Smooth muscle cell (in vitro differentiated cells): ENCODE results near the gene CD55. TPM values are rescaled to one million over a fixed set of nuclear protein-coding genes. Genes with fewer than 3 reads are reported as not detected.

ENCODE experiments used
- DNase-seq: peaks from one replicate; lab custom pipeline; 2025; ENCODE audit not compliant: unreplicated experiment; lab: John Stamatoyannopoulos, UW
- H2AFZ ChIP-seq: fragments of 200-600 bp; sonication (generic); 2 replicates; pipeline ENCODE4 v1.6.0; 2016; ENCODE audit warnings: antibody characterized with exemption, low read depth, mild to moderate bottlenecking
- H3F3A ChIP-seq: fragments of 200-600 bp; sonication (generic); 2 replicates; pipeline ENCODE4 v1.6.0; 2017; ENCODE audit warnings: antibody characterized with exemption, low read depth
- H3K27ac ChIP-seq: fragments of 200-600 bp; sonication (generic); 2 replicates; pipeline ENCODE4 v1.5.1; 2016; ENCODE audit warnings: low read depth, mild to moderate bottlenecking
- H3K27me3 ChIP-seq: fragments of 200-600 bp; sonication (generic); 2 replicates; pipeline ENCODE4 v1.6.1; 2016; ENCODE audit warnings: low read depth, mild to moderate bottlenecking
- H3K36me3 ChIP-seq: fragments of 200-600 bp; sonication (generic); 2 replicates; pipeline ENCODE4 v1.5.1; 2016; ENCODE audit warnings: low read depth
- H3K4me1 ChIP-seq: fragments of 200-600 bp; sonication (generic); 2 replicates; pipeline ENCODE4 v1.5.1; 2016; ENCODE audit warnings: low read depth
- H3K4me2 ChIP-seq: fragments of 200-600 bp; sonication (generic); 2 replicates; pipeline ENCODE4 v1.6.0; 2016; ENCODE audit warnings: mild to moderate bottlenecking
- H3K4me3 ChIP-seq: fragments of 200-600 bp; sonication (generic); 2 replicates; pipeline ENCODE4 v1.5.1; 2016; ENCODE audit warnings: mild to moderate bottlenecking
- H3K79me2 ChIP-seq: fragments of 200-600 bp; sonication (generic); 2 replicates; pipeline ENCODE4 v1.6.0; 2016; ENCODE audit warnings: low read depth, mild to moderate bottlenecking
- H3K9ac ChIP-seq: fragments of 200-600 bp; sonication (generic); 2 replicates; pipeline ENCODE4 v1.6.0; 2016; ENCODE audit warnings: low read depth
- H3K9me3 ChIP-seq: fragments of 200-600 bp; sonication (generic); replicated peaks from 2 replicates; pipeline ENCODE4 v1.5.1; 2016; ENCODE audit warnings: low read depth
- H4K20me1 ChIP-seq: fragments of 200-600 bp; sonication (generic); 2 replicates; pipeline ENCODE4 v1.6.0; 2016; ENCODE audit warnings: low read depth
- CTCF ChIP-seq: fragments of 200-600 bp; sonication (generic); IDR thresholded peaks from 2 replicates; pipeline ENCODE4 v1.5.1; 2017; ENCODE audit warnings: borderline replicate concordance, mild to moderate bottlenecking, antibody characterized with exemption; ENCODE audit not compliant: insufficient read depth, poor library complexity, severe bottlenecking
- WGBS: methylation state at CpG from one replicate; pipeline ENCODE4 v1.1.7; 2016; ENCODE audit warnings: low lambda C conversion rate; 5-methylcytosine and 5-hydroxymethylcytosine counted together
- polyA plus RNA-seq: library from polyadenylated mRNA; unstranded; fragments of >200 nt; fragmentation: Nextera tagmentation; extraction: Ambion mirVana; gene quantifications from 2 replicates; pipeline ENCODE4 v1.2.1, GENCODE V29; 2016
- total RNA-seq: library from RNA; depleted of rRNA; stranded (reverse); fragments of >200 nt; gene quantifications from 2 replicates; pipeline ENCODE4 v1.2.3, GENCODE V29; 2014

Gene CD55
- total and polyA plus RNA-seq, 2 experiments from 2014 or later: 23.9 to 46.5 TPM

- H3K4me3 ChIP-seq: no peak overlapping the region
- no peak for TF ChIP-seq CTCF
- H3K4me1 ChIP-seq: no peaks in the 10 kb centered on the region
- H3K27me3 ChIP-seq: no peaks in the 10 kb centered on the region
- no peaks in the 10 kb centered on the region for H3F3A ChIP-seq
- H3K27ac ChIP-seq: no peak overlapping the region
- H4K20me1 ChIP-seq: no peaks in the 10 kb centered on the region
- H3K9ac ChIP-seq: no peak overlapping the region
- no peaks in the 10 kb centered on the region for H3K36me3 ChIP-seq
- no peaks in the 10 kb centered on the region for H3K79me2 ChIP-seq
- WGBS: 98% methylated on average over 1 of the region's 1 CpG
- no peak overlapping the region for H3K4me2 ChIP-seq
- peaks cover 8% of the 10 kb centered on the region for H3K9me3 ChIP-seq
- H2AFZ ChIP-seq: no peak overlapping the region
- DNase-seq: no peak
These were observed 12.1 kb downstream of the CD55 start for GRCh38 chr1:207333620-207334019.

GRCh38 chr1:207334337-207334736, 12.9 kb downstream of the CD55 start:
- Histone ChIP-seq H3K79me2 (no peaks in the 10 kb centered on the region), H3K9ac (no peak overlapping the region), H3F3A (no peaks in the 10 kb centered on the region), H2AFZ (no peak overlapping the region), H3K27ac (no peak overlapping the region), H3K9me3 (peaks cover 8% of the 10 kb centered on the region), H3K4me3 (no peak overlapping the region), H3K4me2 (no peak overlapping the region), H3K27me3 (no peaks in the 10 kb centered on the region), H3K36me3 (no peaks in the 10 kb centered on the region), H4K20me1 (no peaks in the 10 kb centered on the region), H3K4me1 (no peaks in the 10 kb centered on the region)
- DNase-seq: no peak
- 98% methylated on average over 1 of the region's 1 CpG for WGBS
- no peak for TF ChIP-seq CTCF

GRCh38 chr1:207335138-207335537, 13.7 kb downstream of the CD55 start:
- H4K20me1 ChIP-seq: no peaks in the 10 kb centered on the region
- H3K79me2 ChIP-seq: no peaks in the 10 kb centered on the region
- H3K4me1 ChIP-seq: no peaks in the 10 kb centered on the region
- 95% methylated on average over 3 of the region's 3 CpGs for WGBS
- no peak overlapping the region for H3K27ac ChIP-seq
- H3F3A ChIP-seq: no peaks in the 10 kb centered on the region
- H3K36me3 ChIP-seq: no peaks in the 10 kb centered on the region
- no peak overlapping the region for H3K4me2 ChIP-seq
- TF ChIP-seq CTCF: no peak
- peaks cover 8% of the 10 kb centered on the region for H3K9me3 ChIP-seq
- no peak overlapping the region for H3K9ac ChIP-seq
- no peak overlapping the region for H2AFZ ChIP-seq
- no peak for DNase-seq
- no peaks in the 10 kb centered on the region for H3K27me3 ChIP-seq
- no peak overlapping the region for H3K4me3 ChIP-seq

GRCh38 chr1:207335695-207336363, 14.4 kb downstream of the CD55 start:
- Histone ChIP-seq H4K20me1 (no peaks in the 10 kb centered on the region), H3K4me2 (no peak overlapping the region), H3F3A (no peaks in the 10 kb centered on the region), H3K79me2 (no peaks in the 10 kb centered on the region), H2AFZ (no peak overlapping the region), H3K4me3 (no peak overlapping the region), H3K27ac (peak overlapping the region; percentile 76), H3K9ac (no peak overlapping the region), H3K27me3 (no peaks in the 10 kb centered on the region), H3K36me3 (no peaks in the 10 kb centered on the region), H3K9me3 (peaks cover 8% of the 10 kb centered on the region), H3K4me1 (no peaks in the 10 kb centered on the region)
- no peak for TF ChIP-seq CTCF
- no peak for DNase-seq
- WGBS: 82% methylated on average over 6 of the region's 6 CpGs
